Progenitor cell of endocrine pancreas (in vitro differentiated cells): ENCODE measurements around the gene LRRC15. TPM values are rescaled to one million over a fixed set of nuclear protein-coding genes. Genes with fewer than 3 reads are reported as not detected.

Experiments
- DNase-seq: peaks from one replicate; pipeline ENCODE4 v3.0.0; 2021; ENCODE audit warnings: low spot score; ENCODE audit not compliant: unreplicated experiment
- H3K27ac Mint-ChIP-seq: 2 replicates; pipeline ENCODE4 v1.8.0; 2021; ENCODE audit warnings: mild to moderate bottlenecking, moderate library complexity, mixed read lengths
- H3K27me3 Mint-ChIP-seq: 2 replicates; pipeline ENCODE4 v1.8.0; 2021; ENCODE audit warnings: mixed read lengths
- H3K36me3 Mint-ChIP-seq: 2 replicates; pipeline ENCODE4 v1.8.0; 2022; ENCODE audit warnings: mixed read lengths; ENCODE audit not compliant: insufficient read depth
- H3K4me1 Mint-ChIP-seq: 2 replicates; pipeline ENCODE4 v1.8.0; 2021; ENCODE audit warnings: low read depth, mixed read lengths
- H3K4me3 Mint-ChIP-seq: 2 replicates; pipeline ENCODE4 v1.8.0; 2021; ENCODE audit warnings: low read depth, mild to moderate bottlenecking, moderate library complexity, mixed read lengths
- H3K9me3 Mint-ChIP-seq: 2 replicates; pipeline ENCODE4 v1.8.0; 2021; ENCODE audit warnings: low read depth, mixed read lengths
- CTCF ChIP-seq: fragments of 200-600 bp; sonication (generic); IDR thresholded peaks from one replicate; pipeline ENCODE4 v1.5.0; 2021; ENCODE audit warnings: antibody characterized with exemption, mild to moderate bottlenecking; ENCODE audit not compliant: unreplicated experiment
- total RNA-seq: library from RNA; stranded (reverse); gene quantifications from 2 replicates; pipeline ENCODE4 v1.2.1, GENCODE V29; 2021

Gene LRRC15
- total RNA-seq, 1 donor from 2014 or later, result not detected

- Mint-ChIP-seq H3K4me3 (no peak overlapping the region), H3K36me3 (no peaks in the 10 kb centered on the region), H3K27me3 (peaks cover 3% of the 10 kb centered on the region), H3K27ac (no peak overlapping the region), H3K4me1 (peaks cover 16% of the 10 kb centered on the region), H3K9me3 (no peaks in the 10 kb centered on the region)
- TF ChIP-seq CTCF, result no peak
- no peak for DNase-seq
Measured at GRCh38 chr3:194330579-194330978, 39.0 kb downstream of the LRRC15 start.

- no peaks in the 10 kb centered on the region for H3K36me3 Mint-ChIP-seq
- no peak for DNase-seq
- no peaks in the 10 kb centered on the region for H3K9me3 Mint-ChIP-seq
Measured at GRCh38 chr3:194330160-194330559, 39.4 kb downstream of the LRRC15 start.

GRCh38 chr3:194329583-194329965, 40.0 kb downstream of the LRRC15 start:
- no peak for TF ChIP-seq CTCF
- no peak for DNase-seq
- Mint-ChIP-seq H3K36me3 (no peaks in the 10 kb centered on the region), H3K4me3 (no peak overlapping the region), H3K9me3 (no peaks in the 10 kb centered on the region), H3K27me3 (peaks cover 3% of the 10 kb centered on the region), H3K27ac (peak overlapping the region; percentile 6), H3K4me1 (peaks cover 16% of the 10 kb centered on the region)

More at GRCh38 chr3:194330160-194330559, 39.4 kb downstream of the LRRC15 start:
- no peak for TF ChIP-seq CTCF
- Mint-ChIP-seq H3K4me1 (peaks cover 16% of the 10 kb centered on the region), H3K27me3 (peaks cover 3% of the 10 kb centered on the region), H3K27ac (no peak overlapping the region), H3K4me3 (no peak overlapping the region)

GRCh38 chr3:194328942-194329582, 40.5 kb downstream of the LRRC15 start:
- Mint-ChIP-seq H3K4me3 (no peak overlapping the region), H3K4me1 (peaks cover 16% of the 10 kb centered on the region), H3K27me3 (peaks cover 3% of the 10 kb centered on the region), H3K27ac (peak overlapping the region; percentile 84), H3K36me3 (no peaks in the 10 kb centered on the region), H3K9me3 (no peaks in the 10 kb centered on the region)
- DNase-seq, result no peak
- TF ChIP-seq CTCF, result no peak

GRCh38 chr3:194328053-194328657, 41.4 kb downstream of the LRRC15 start:
- DNase-seq, result no peak
- no peaks in the 10 kb centered on the region for H3K9me3 Mint-ChIP-seq
- no peak overlapping the region for H3K4me3 Mint-ChIP-seq
- H3K4me1 Mint-ChIP-seq, result peaks cover 19% of the 10 kb centered on the region
- no peaks in the 10 kb centered on the region for H3K36me3 Mint-ChIP-seq
- H3K27ac Mint-ChIP-seq, result no peak overlapping the region
- peaks cover 3% of the 10 kb centered on the region for H3K27me3 Mint-ChIP-seq
- TF ChIP-seq CTCF, result no peak
